ENCODE measurements around the gene TMEM74B.

- TF ChIP-seq POLR2AphosphoS5 (IDR thresholded peaks at IDR 0.05; ENCODE audit: low read length) (no peak), CEBPZ (IDR thresholded peaks at IDR 0.05; ENCODE audit: low read depth, low read length) (no peak), SMARCA5 (IDR thresholded peaks at IDR 0.05) (no peak), ZNF592 (IDR thresholded peaks at IDR 0.05) (no peak), CHD1 (IDR thresholded peaks at IDR 0.05; ENCODE audit: low read depth, low read length) (no peak), CTCF (IDR thresholded peaks at IDR 0.05 in 2 of 3, conservative IDR thresholded peaks at IDR 0.05 in 1 of 3; ENCODE audit: control insufficient read depth in 2 of 3, extremely low read depth in 1 of 3, insufficient read depth in 1 of 3, low read depth in 3 of 3, low read length in 3 of 3) (no peak), CEBPB (IDR thresholded peaks at IDR 0.05; ENCODE audit: borderline replicate concordance in 1 of 2, low read depth in 2 of 2, low read length in 2 of 2) (no peak), NRF1 (conservative IDR thresholded peaks at IDR 0.05; ENCODE audit: low read depth, low read length) (no peak), NFYB (IDR thresholded peaks at IDR 0.05; ENCODE audit: insufficient read depth, low read depth, low read length) (no peak), TAF1 (IDR thresholded peaks at IDR 0.05; ENCODE audit: borderline replicate concordance, low read depth, low read length) (no peak), ESRRA (IDR thresholded peaks at IDR 0.05; ENCODE audit: low read length) (no peak), SIN3A (IDR thresholded peaks at IDR 0.05; ENCODE audit: low read depth, low read length) (no peak)
Observed at GRCh38 chr20:1173698-1174097, 11.1 kb downstream of the TMEM74B start.

Measured in GM12878 (cell line).